GM10248 (cell line): ENCODE data around the gene ACAD10.
A peak's percentile ranks its signal among the peaks of the same experiment; 100 is the strongest.

Experiments used
- CTCF ChIA-PET: fragments of 300-600 bp; sonication (Branson Sonifier 250); formaldehyde crosslinking; extraction: SDS; loops from one replicate; lab custom pipeline; 2021; ENCODE audit warnings: antibody characterized with exemption; lab: Yijun Ruan, JAX
- POLR2A ChIA-PET: fragments of 350-650 bp; sonication (Branson Sonifier 250); formaldehyde crosslinking; extraction: SDS; loops from one replicate; lab custom pipeline; 2020; ENCODE audit warnings: antibody characterized with exemption; lab: Yijun Ruan, JAX
- DNase-seq: peaks from one replicate; pipeline ENCODE4 v3.0.0; 2012; ENCODE audit errors: extremely low spot score
- TF ChIP-seq, protein P1 (sequence below): IDR thresholded peaks from 2 replicates; pipeline ENCODE4 v1.5.1; 2012; ENCODE audit warnings: mild to moderate bottlenecking, low read depth; ENCODE audit errors: extremely low read depth, missing control alignments, control extremely low read depth

Gene ACAD10

DNA sequence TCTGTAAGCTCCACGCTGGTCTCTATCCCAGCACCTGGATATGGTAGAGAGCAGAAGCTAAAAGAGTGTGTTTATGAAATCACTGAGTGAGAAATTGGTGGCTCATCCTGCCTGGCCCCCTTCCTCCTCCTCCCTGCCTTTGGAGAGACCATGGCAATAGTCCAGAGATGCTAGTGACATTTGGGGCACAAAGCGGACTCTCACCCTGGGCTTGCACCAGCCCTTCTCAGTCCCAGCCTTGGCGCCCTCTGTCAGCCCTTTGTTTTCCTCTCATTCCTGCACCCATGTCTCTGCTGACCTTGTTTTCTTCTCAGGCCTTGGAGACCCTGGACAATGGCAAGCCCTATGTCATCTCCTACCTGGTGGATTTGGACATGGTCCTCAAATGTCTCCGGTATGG is 99.1 kb downstream of the ACAD10 start:
- CTCF ChIA-PET = interaction anchor here (1.2 to 1.9 kb wide), 2 partner anchors 21 to 28 kb away, joined by 4 to 6 read pairs; no protein-coding TSS in a partner anchor
- TF ChIP-seq, protein P1, sequence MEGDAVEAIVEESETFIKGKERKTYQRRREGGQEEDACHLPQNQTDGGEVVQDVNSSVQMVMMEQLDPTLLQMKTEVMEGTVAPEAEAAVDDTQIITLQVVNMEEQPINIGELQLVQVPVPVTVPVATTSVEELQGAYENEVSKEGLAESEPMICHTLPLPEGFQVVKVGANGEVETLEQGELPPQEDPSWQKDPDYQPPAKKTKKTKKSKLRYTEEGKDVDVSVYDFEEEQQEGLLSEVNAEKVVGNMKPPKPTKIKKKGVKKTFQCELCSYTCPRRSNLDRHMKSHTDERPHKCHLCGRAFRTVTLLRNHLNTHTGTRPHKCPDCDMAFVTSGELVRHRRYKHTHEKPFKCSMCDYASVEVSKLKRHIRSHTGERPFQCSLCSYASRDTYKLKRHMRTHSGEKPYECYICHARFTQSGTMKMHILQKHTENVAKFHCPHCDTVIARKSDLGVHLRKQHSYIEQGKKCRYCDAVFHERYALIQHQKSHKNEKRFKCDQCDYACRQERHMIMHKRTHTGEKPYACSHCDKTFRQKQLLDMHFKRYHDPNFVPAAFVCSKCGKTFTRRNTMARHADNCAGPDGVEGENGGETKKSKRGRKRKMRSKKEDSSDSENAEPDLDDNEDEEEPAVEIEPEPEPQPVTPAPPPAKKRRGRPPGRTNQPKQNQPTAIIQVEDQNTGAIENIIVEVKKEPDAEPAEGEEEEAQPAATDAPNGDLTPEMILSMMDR = no peak
- no peak for DNase-seq
- POLR2A ChIA-PET = no interaction called here

DNA sequence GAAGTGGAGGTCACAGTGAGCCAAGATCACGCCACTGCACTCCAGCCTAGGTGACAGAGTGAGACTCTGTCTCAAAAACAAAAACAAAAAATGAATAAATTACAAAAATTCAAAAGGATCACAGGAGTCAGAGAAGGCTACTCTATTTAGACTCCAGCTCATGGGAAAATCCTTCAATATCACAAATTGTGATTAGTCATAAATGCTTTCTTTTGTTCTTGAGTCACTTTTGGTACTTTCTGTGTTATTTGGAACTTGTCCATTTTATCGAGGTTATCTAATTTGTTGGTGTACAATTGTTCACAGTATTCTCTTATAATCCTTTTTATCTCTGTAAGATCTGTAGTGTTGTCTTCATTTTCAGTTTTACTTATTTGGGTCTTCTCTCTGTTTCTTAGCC is 99.8 kb downstream of the ACAD10 start:
- TF ChIP-seq, protein P1 = no peak
- ChIA-PET CTCF (interaction anchor here (1.2 to 1.9 kb wide), 2 partner anchors 21 to 27 kb away, joined by 4 to 6 read pairs; no protein-coding TSS in a partner anchor), POLR2A (interaction anchor here (0.5 kb wide), 1 partner anchor 104 kb away, joined by 7 read pairs; no protein-coding TSS in a partner anchor)
- DNase-seq = no peak

DNA sequence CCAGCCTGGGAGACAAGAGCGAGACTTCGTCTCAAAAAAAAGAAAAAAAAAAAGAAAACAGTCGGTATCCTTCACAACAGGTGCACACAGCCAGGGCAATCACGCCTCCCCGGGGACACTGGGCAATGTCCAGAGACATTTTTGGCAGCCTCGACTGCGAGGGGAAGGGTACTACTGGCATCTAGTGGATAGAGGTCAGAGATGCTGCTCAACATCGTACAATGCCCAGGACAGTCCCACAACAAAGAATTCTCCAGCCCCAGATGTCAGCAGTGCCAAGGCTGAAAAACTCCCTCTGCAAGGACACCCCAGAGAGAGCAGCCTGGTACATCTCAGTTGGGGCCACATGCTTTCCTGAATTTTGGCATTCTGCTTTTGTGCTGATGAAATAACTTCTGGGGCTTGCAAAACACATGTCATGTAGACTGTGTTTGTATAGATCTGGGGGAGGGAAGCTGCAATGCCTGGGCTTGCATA is 102.4 kb downstream of the ACAD10 start:
- TF ChIP-seq, protein P1 = peak; percentile 33
- no peak for DNase-seq
- ChIA-PET CTCF (interaction anchor here (1.1 to 3.5 kb wide), 6 partner anchors 11 to 35 kb away, joined by 3 to 18 read pairs (median 6); no protein-coding TSS in a partner anchor), POLR2A (no interaction called here)

DNA sequence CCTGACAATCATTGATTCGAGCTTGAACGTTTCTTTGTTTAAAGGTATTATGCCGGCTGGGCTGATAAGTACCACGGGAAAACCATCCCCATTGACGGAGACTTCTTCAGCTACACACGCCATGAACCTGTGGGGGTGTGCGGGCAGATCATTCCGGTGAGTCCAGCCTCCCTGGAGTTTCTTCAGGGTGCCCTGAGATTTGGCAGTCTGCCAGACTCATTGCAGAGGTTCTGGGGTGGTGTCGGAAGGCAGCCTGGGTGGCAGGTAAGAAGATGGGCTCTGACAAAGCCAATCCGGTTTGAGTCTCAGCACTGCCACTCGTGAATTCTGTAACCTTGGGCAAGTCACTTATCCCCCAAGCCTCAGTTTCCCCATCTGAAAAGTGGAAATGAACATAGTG is 103.9 kb downstream of the ACAD10 start:
- ChIA-PET CTCF (interaction anchor here (1.3 to 3.5 kb wide), 3 partner anchors 22 to 37 kb away, joined by 4 to 18 read pairs (median 10); no protein-coding TSS in a partner anchor), POLR2A (no interaction called here)
- no peak for DNase-seq
- TF ChIP-seq, protein P1 = no peak

DNA sequence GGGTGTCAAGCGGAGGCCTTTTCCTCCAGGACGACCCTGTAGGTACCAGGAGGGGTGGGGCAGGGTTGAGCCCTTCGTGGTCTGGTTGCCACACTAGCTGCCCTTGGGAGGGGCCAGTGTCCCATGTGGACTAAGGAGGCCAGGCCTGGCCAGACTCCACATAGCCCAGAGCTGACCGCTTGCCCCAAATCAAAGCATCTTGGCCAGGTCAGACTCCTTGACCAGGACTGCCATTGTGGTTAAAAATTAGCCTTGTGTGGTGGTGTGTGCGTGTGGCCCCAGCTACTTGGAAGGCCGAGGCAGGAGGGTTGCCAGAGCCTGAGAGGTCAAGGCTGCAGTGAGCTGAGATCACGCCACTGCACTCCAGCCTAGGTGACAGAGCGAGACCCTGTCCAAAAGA is 105.7 kb downstream of the ACAD10 start:
- DNase-seq = no peak
- TF ChIP-seq, protein P1 = no peak
- POLR2A ChIA-PET = no interaction called here
- CTCF ChIA-PET = interaction anchor here (0.7 to 1.0 kb wide), 2 partner anchors 9 to 34 kb away, joined by 3 read pairs; no protein-coding TSS in a partner anchor

DNA sequence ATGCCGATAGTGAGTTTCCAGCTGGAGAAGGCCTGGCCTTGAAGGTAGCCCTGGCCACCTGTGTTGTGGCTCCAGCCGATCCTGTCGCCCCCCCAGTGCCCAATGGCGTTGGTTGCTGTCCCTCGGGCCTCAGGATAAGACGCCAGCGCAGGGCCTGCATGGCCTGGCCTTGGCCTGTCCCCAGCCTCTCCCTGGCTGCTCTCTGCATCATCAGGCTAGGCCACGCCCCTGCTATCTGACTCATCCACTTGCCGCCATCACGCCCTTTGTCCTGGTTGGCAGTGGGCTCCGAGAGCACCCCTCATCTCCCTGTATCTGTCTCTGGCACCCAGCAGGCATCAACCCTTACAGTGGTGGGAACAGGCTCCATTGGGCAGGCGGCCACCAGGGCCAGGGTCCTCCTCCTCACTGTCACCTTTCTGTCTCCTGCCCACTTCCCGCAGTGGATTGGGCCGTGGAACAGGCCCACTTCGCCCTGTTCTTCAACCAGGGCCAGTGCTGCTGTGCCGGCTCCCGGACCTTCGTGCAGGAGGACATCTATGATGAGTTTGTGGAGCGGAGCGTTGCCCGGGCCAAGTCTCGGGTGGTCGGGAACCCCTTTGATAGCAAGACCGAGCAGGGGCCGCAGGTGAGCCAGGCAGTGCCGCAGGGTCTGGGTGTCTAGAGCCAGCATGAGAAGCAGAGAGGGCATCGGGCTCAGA is 106.5 kb downstream of the ACAD10 start:
- no peak for DNase-seq
- TF ChIP-seq, protein P1 = no peak
- ChIA-PET CTCF (no interaction called here), POLR2A (no interaction called here)
